HepG2 (cell line): ENCODE measurements around the gene FAM110A.

Experiments used
- EEA1 ChIP-seq: sonication (generic); formaldehyde crosslinking; IDR thresholded peaks from 2 replicates; pipeline ENCODE4 v1.5.1; 2020; ENCODE audit warnings: mild to moderate bottlenecking, missing genetic modification reagents, borderline replicate concordance
- ELF4 ChIP-seq: sonication (generic); formaldehyde crosslinking; IDR thresholded peaks from 2 replicates; pipeline ENCODE4 v1.5.0; 2020; ENCODE audit warnings: missing genetic modification reagents, mild to moderate bottlenecking, moderate library complexity, borderline replicate concordance
- EZH2 ChIP-seq: conservative IDR thresholded peaks from 2 replicates; pipeline ENCODE4 v1.6.1; 2012; ENCODE audit warnings: mild to moderate bottlenecking, low read depth, low read length, moderate library complexity
- HMGXB4 ChIP-seq, 2 experiments: sonication (generic) in 1 of 2; formaldehyde crosslinking in 1 of 2; IDR thresholded peaks; 2 replicates each; pipeline versions ENCODE4 v1.4.0 to v1.6.1; 2018 to 2020; ENCODE audit warnings: missing genetic modification reagents in 2 of 2, borderline replicate concordance in 1 of 2, low read depth in 1 of 2, mild to moderate bottlenecking in 1 of 2, missing biosample characterization in 1 of 2
- ISX ChIP-seq: sonication (generic); formaldehyde crosslinking; conservative IDR thresholded peaks from 2 replicates; pipeline ENCODE4 v1.5.0; 2020; ENCODE audit warnings: missing genetic modification reagents
- MYC ChIP-seq: sonication (generic); formaldehyde crosslinking; IDR thresholded peaks from 2 replicates; pipeline ENCODE4 v1.9.0; 2021; ENCODE audit warnings: missing genetic modification reagents, borderline replicate concordance
- NR2C2 ChIP-seq: sonication (generic); formaldehyde crosslinking; IDR thresholded peaks from 2 replicates; pipeline ENCODE4 v1.4.0; 2020; ENCODE audit warnings: missing genetic modification reagents, mild to moderate bottlenecking, moderate library complexity, borderline replicate concordance
- POLR2A ChIP-seq, 2 experiments: IDR thresholded peaks; 2 replicates each; pipeline ENCODE4 v1.6.1; 2011; ENCODE audit warnings: low read depth in 2 of 2, low read length in 2 of 2, mild to moderate bottlenecking in 1 of 2, moderate library complexity in 1 of 2; ENCODE audit not compliant: insufficient read depth in 1 of 2
- SKI ChIP-seq: fragments of 450-650 bp; IDR thresholded peaks from one replicate; pipeline ENCODE4 v1.6.1; 2018; ENCODE audit warnings: mild to moderate bottlenecking; ENCODE audit not compliant: partially characterized antibody
- SNRNP70 ChIP-seq: fragments of 200-400 bp; formaldehyde crosslinking; IDR thresholded peaks from 2 replicates; pipeline ENCODE4 v1.6.1; 2017; ENCODE audit warnings: mild to moderate bottlenecking, low read depth, low read length, moderate library complexity
- SRY ChIP-seq: sonication (generic); formaldehyde crosslinking; IDR thresholded peaks from 2 replicates; pipeline ENCODE4 v1.8.0; 2022; ENCODE audit warnings: mild to moderate bottlenecking, missing genetic modification reagents
- ZNF564 ChIP-seq: sonication (generic); formaldehyde crosslinking; IDR thresholded peaks from 2 replicates; pipeline ENCODE4 v1.8.1; 2023; ENCODE audit warnings: mild to moderate bottlenecking, missing genetic modification reagents
- TF ChIP-seq, protein P1 (sequence below): sonication (generic); formaldehyde crosslinking; IDR thresholded peaks from 2 replicates; pipeline ENCODE4 v1.5.0; 2020; ENCODE audit warnings: mild to moderate bottlenecking, missing genetic modification reagents, moderate library complexity
- TF ChIP-seq, protein P2 (sequence below): IDR thresholded peaks from 2 replicates; pipeline ENCODE4 v1.6.1; 2016; ENCODE audit warnings: low read depth, missing genetic modification reagents, missing compliant biosample characterization

DNA sequence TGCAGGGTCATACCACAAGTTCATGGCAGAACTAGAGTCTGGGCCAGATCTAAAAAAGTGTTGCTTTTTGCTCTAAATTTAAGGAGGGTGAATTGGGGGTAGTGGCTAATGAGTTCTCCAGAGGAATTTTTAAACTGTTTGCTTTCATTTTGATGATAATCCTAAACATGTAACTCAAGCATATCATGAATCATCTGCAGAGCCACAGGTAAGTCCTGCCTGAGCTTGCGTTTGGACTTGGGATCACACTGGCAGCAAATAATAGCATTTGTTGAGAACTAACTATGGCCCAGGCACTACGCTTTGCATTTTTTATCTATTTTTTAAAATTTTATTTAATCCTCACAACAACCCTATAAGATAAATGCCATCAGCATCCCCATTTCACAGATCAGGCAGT is 27.4 kb downstream of the FAM110A start:
- no peak for TF ChIP-seq MYC (CRISPR knock-in tag)
- TF ChIP-seq HMGXB4 (CRISPR knock-in tag; IDR thresholded peaks at IDR 0.05; ENCODE audit: borderline replicate concordance in 1 of 2, low read depth in 1 of 2), result no peak
- TF ChIP-seq SNRNP70, result no peak
- TF ChIP-seq SKI, result no peak
- no peak for TF ChIP-seq ISX
- TF ChIP-seq ELF4 (CRISPR knock-in tag), result no peak
- TF ChIP-seq, protein P1, sequence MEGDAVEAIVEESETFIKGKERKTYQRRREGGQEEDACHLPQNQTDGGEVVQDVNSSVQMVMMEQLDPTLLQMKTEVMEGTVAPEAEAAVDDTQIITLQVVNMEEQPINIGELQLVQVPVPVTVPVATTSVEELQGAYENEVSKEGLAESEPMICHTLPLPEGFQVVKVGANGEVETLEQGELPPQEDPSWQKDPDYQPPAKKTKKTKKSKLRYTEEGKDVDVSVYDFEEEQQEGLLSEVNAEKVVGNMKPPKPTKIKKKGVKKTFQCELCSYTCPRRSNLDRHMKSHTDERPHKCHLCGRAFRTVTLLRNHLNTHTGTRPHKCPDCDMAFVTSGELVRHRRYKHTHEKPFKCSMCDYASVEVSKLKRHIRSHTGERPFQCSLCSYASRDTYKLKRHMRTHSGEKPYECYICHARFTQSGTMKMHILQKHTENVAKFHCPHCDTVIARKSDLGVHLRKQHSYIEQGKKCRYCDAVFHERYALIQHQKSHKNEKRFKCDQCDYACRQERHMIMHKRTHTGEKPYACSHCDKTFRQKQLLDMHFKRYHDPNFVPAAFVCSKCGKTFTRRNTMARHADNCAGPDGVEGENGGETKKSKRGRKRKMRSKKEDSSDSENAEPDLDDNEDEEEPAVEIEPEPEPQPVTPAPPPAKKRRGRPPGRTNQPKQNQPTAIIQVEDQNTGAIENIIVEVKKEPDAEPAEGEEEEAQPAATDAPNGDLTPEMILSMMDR (CRISPR knock-in tag), result no peak
- TF ChIP-seq, protein P2, sequence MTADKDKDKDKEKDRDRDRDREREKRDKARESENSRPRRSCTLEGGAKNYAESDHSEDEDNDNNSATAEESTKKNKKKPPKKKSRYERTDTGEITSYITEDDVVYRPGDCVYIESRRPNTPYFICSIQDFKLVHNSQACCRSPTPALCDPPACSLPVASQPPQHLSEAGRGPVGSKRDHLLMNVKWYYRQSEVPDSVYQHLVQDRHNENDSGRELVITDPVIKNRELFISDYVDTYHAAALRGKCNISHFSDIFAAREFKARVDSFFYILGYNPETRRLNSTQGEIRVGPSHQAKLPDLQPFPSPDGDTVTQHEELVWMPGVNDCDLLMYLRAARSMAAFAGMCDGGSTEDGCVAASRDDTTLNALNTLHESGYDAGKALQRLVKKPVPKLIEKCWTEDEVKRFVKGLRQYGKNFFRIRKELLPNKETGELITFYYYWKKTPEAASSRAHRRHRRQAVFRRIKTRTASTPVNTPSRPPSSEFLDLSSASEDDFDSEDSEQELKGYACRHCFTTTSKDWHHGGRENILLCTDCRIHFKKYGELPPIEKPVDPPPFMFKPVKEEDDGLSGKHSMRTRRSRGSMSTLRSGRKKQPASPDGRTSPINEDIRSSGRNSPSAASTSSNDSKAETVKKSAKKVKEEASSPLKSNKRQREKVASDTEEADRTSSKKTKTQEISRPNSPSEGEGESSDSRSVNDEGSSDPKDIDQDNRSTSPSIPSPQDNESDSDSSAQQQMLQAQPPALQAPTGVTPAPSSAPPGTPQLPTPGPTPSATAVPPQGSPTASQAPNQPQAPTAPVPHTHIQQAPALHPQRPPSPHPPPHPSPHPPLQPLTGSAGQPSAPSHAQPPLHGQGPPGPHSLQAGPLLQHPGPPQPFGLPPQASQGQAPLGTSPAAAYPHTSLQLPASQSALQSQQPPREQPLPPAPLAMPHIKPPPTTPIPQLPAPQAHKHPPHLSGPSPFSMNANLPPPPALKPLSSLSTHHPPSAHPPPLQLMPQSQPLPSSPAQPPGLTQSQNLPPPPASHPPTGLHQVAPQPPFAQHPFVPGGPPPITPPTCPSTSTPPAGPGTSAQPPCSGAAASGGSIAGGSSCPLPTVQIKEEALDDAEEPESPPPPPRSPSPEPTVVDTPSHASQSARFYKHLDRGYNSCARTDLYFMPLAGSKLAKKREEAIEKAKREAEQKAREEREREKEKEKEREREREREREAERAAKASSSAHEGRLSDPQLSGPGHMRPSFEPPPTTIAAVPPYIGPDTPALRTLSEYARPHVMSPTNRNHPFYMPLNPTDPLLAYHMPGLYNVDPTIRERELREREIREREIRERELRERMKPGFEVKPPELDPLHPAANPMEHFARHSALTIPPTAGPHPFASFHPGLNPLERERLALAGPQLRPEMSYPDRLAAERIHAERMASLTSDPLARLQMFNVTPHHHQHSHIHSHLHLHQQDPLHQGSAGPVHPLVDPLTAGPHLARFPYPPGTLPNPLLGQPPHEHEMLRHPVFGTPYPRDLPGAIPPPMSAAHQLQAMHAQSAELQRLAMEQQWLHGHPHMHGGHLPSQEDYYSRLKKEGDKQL, result no peak
- no peak for TF ChIP-seq SRY (CRISPR knock-in tag)
- TF ChIP-seq EZH2, result no peak
- TF ChIP-seq POLR2A (IDR thresholded peaks at IDR 0.05; ENCODE audit: insufficient read depth in 1 of 2, low read depth in 2 of 2, low read length in 2 of 2), result no peak
- no peak for TF ChIP-seq ZNF564
- no peak for TF ChIP-seq EEA1 (CRISPR knock-in tag)
- TF ChIP-seq NR2C2 (CRISPR knock-in tag), result no peak
